Activated B cell treated with CpG ODN at 0.5 μM for 24 hours (primary cell): ENCODE measurements around the gene GSE1. TPM values are rescaled to one million over a fixed set of nuclear protein-coding genes. Genes with fewer than 3 reads are reported as not detected.

ENCODE experiments used
- ATAC-seq: fragments of 200-7000 bp; cut with Tn5 transposase; one replicate; pipeline ENCODE4 v1.10.0; 2021; ENCODE audit warnings: low read depth, mild to moderate bottlenecking, moderate library complexity
- CTCF ChIA-PET: fragments of 350-600 bp; sonication (Branson Sonifier 250); formaldehyde crosslinking; loops from one replicate; lab custom pipeline; 2021; ENCODE audit warnings: antibody characterized with exemption; lab: Charles Lee
- POLR2A ChIA-PET: fragments of 350-600 bp; sonication (Branson Sonifier 250); formaldehyde crosslinking; loops from one replicate; lab custom pipeline; 2021; ENCODE audit warnings: antibody characterized with exemption; lab: Charles Lee
- DNase-seq: peaks from one replicate; pipeline ENCODE4 v3.0.0; 2022
- H3K27ac Mint-ChIP-seq: one replicate; pipeline ENCODE4 v1.8.0; 2020; ENCODE audit warnings: mixed read lengths
- H3K27me3 Mint-ChIP-seq: one replicate; pipeline ENCODE4 v1.8.0; 2021; ENCODE audit warnings: mixed read lengths
- H3K36me3 Mint-ChIP-seq: one replicate; pipeline ENCODE4 v1.8.0; 2021; ENCODE audit warnings: low read depth, mixed read lengths
- H3K4me1 Mint-ChIP-seq: one replicate; pipeline ENCODE4 v1.8.0; 2021; ENCODE audit warnings: mixed read lengths
- H3K4me3 Mint-ChIP-seq: one replicate; pipeline ENCODE4 v1.8.0; 2020; ENCODE audit warnings: mild to moderate bottlenecking, mixed read lengths
- H3K9me3 Mint-ChIP-seq: one replicate; pipeline ENCODE4 v1.8.0; 2020; ENCODE audit warnings: mixed read lengths
- intact Hi-C: fragments of 100-400 bp; cut with micrococcal nuclease; formaldehyde crosslinking; loops from one replicate; pipeline ENCODE4 v1.15.1; 2024
- total RNA-seq: library from RNA; stranded (reverse); gene quantifications from 2 replicates; pipeline ENCODE4 v1.2.3, GENCODE V29; 2022
- TF ChIP-seq, protein P1 (sequence below): fragments of 200-600 bp; IDR thresholded peaks from one replicate; pipeline ENCODE4 v1.8.0; 2022; ENCODE audit warnings: antibody characterized with exemption, mild to moderate bottlenecking

Gene GSE1
- total RNA-seq, 1 donor from 2014 or later: 48.3 TPM

DNA sequence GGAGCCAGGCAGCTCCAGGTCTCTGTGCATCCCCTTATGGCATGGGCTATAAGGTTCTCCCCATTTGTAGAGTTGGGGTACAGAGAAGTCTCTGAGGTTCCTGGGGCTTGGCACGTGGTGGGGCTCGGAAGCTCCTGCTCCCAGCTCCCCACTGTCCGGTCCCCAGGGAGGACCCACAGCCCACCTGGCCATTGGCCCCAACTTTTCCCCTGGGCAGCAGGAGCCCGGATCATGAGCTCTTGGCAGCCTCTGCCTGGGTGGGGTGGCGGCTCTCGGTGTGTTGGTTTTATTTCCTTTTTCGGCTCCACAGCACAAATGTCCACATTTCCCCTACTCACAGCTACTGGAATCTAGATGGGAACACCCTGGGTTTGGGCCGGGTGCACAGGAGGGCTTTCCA lies 30.5 kb downstream of the GSE1 start:
- no peak overlapping the region for H3K27ac Mint-ChIP-seq
- no peaks in the 10 kb centered on the region for H3K9me3 Mint-ChIP-seq
- H3K4me3 Mint-ChIP-seq: no peak overlapping the region
- ATAC-seq: no peak
- TF ChIP-seq, protein P1, sequence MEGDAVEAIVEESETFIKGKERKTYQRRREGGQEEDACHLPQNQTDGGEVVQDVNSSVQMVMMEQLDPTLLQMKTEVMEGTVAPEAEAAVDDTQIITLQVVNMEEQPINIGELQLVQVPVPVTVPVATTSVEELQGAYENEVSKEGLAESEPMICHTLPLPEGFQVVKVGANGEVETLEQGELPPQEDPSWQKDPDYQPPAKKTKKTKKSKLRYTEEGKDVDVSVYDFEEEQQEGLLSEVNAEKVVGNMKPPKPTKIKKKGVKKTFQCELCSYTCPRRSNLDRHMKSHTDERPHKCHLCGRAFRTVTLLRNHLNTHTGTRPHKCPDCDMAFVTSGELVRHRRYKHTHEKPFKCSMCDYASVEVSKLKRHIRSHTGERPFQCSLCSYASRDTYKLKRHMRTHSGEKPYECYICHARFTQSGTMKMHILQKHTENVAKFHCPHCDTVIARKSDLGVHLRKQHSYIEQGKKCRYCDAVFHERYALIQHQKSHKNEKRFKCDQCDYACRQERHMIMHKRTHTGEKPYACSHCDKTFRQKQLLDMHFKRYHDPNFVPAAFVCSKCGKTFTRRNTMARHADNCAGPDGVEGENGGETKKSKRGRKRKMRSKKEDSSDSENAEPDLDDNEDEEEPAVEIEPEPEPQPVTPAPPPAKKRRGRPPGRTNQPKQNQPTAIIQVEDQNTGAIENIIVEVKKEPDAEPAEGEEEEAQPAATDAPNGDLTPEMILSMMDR: no peak
- no peaks in the 10 kb centered on the region for H3K27me3 Mint-ChIP-seq
- H3K4me1 Mint-ChIP-seq: peaks cover 5% of the 10 kb centered on the region
- ChIA-PET CTCF (interaction anchor here (1.0 kb wide), 1 partner anchor 28 kb away, joined by 3 read pairs; no protein-coding TSS in a partner anchor), POLR2A (no interaction called here)
- H3K36me3 Mint-ChIP-seq: peaks cover 20% of the 10 kb centered on the region
- no peak for DNase-seq
- intact Hi-C loops: no loop called here

DNA sequence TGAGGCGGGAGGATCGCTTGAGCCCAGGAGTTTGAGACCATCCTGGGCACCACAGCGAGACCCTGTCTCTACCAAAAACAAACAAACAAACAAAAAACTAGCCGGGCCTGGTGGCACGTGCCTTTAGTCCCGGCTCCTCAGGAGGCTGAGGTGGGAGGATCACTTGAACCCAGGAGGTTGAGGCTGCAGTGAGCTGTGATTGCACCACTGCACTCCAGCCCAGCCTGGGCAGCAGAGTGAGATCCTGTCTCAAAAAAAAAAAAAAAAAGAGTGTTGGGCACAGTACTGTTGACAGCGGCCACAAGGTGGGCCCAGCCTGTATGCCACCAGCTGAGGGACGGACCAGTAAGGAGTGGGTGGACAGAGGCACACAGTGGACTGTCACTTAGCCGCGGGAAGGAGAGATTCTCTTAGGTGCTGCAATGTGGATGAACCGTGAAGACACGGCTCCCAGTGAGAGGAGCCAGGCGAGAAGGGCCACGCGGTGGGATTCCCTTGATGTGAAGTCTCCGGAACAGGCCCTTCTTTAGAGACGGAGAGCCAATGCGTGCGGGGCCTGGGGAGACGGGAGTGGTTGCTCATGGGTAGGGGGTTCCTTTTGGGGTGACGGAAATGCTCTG lies 31.1 kb downstream of the GSE1 start:
- H3K9me3 Mint-ChIP-seq: no peaks in the 10 kb centered on the region
- no peaks in the 10 kb centered on the region for H3K27me3 Mint-ChIP-seq
- TF ChIP-seq, protein P1: no peak
- peaks cover 7% of the 10 kb centered on the region for H3K4me1 Mint-ChIP-seq
- H3K27ac Mint-ChIP-seq: no peak overlapping the region
- CTCF ChIA-PET: interaction anchor here (1.0 kb wide), 1 partner anchor 28 kb away, joined by 3 read pairs; no protein-coding TSS in a partner anchor
- no peak for DNase-seq
- peaks cover 24% of the 10 kb centered on the region for H3K36me3 Mint-ChIP-seq
- intact Hi-C loops: no loop called here
- POLR2A ChIA-PET: no interaction called here
- no peak for ATAC-seq
- H3K4me3 Mint-ChIP-seq: no peak overlapping the region

DNA sequence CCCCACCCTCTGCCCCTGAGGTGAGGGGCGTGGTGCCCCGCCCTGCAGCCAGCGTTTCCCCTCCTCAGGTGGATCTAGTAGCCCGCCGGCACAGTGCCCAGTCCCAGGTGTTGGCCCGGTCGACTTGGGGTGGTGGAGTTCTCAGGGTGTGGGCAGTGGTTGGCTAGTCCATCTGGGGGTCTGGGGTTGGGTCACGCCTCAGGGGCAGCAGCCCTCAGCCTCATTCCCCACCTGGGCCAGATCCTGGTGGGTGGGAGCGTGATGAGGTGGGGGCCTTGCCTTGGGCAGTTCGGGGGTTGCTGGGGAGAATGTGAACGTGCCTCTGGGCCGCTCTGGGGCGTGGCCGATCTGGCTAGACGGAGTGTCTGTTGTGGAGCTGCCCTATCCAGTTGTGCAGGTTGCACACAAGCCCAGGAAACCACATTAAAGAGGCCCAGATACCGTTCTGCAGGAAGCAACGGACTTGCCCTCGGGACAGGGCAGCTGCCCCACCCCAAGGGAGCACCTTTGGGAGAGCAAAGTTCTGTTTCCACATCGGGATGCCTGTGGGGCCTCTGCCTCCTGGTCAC lies 32.0 kb downstream of the GSE1 start:
- ATAC-seq (no peak), DNase-seq (no peak)
- no peaks in the 10 kb centered on the region for H3K27me3 Mint-ChIP-seq
- H3K9me3 Mint-ChIP-seq: no peaks in the 10 kb centered on the region
- ChIA-PET POLR2A (no interaction called here), CTCF (no interaction called here)
- TF ChIP-seq, protein P1: no peak
- peaks cover 8% of the 10 kb centered on the region for H3K4me1 Mint-ChIP-seq
- no peak overlapping the region for H3K27ac Mint-ChIP-seq
- H3K4me3 Mint-ChIP-seq: no peak overlapping the region
- intact Hi-C loops: no loop called here
- H3K36me3 Mint-ChIP-seq: peaks cover 24% of the 10 kb centered on the region

DNA sequence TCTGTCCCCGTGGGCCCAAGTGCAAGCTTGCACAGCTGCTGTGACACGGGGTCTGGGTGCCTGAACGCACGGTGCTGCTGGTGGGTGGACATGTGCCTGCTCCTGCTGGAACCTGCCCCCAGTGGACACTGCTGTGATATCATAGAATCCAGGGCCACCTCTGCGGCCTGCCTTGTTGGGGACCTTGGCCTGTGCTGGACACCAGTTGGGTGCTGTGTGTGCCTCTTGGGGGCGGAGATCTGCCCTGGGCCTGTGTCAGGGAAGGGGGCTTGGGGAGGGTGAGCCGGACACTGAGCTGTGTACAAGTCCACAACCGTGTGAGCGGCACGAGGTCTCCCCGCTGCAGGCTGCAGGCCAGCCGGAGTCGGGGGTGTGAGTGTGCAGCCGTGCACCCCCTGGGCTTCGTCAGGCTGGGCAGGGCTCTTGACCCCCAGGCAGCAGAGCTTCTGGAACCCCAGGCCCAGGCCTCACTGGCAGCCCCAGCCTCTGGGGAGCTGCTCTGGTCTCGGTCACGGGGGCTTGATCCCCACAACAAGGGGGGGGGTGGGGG lies 33.3 kb downstream of the GSE1 start:
- no peaks in the 10 kb centered on the region for H3K27me3 Mint-ChIP-seq
- ChIA-PET POLR2A (no interaction called here), CTCF (no interaction called here)
- H3K27ac Mint-ChIP-seq: no peak overlapping the region
- ATAC-seq (no peak), DNase-seq (no peak)
- H3K4me1 Mint-ChIP-seq: peaks cover 8% of the 10 kb centered on the region
- intact Hi-C loops: no loop called here
- peaks cover 24% of the 10 kb centered on the region for H3K36me3 Mint-ChIP-seq
- H3K4me3 Mint-ChIP-seq: no peak overlapping the region
- TF ChIP-seq, protein P1: no peak
- no peaks in the 10 kb centered on the region for H3K9me3 Mint-ChIP-seq

DNA sequence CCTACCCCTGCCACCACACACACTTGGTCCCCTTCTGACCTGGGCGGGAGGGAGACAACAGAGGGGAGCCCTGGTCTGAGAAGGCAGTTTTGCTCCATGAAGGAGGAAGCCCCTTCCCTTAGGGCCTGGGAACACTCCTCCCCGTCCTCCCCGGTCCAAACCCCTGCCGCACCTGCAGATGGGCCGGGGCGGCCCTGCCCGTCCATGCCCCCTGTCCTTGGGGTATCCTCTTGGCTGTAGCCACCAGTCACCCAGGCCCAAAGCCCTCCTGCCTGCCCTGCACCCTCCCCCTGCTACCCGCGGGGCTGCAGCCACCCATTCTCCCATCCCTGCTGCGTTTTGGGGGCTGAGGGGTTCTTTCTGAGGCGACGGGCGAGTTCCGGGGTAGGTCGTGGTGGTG lies 33.9 kb downstream of the GSE1 start:
- CTCF ChIA-PET: no interaction called here
- ATAC-seq (no peak), DNase-seq (no peak)
- no peak overlapping the region for H3K4me3 Mint-ChIP-seq
- H3K9me3 Mint-ChIP-seq: no peaks in the 10 kb centered on the region
- H3K27me3 Mint-ChIP-seq: no peaks in the 10 kb centered on the region
- POLR2A ChIA-PET: no interaction called here
- intact Hi-C loops: no loop called here
- H3K36me3 Mint-ChIP-seq: peaks cover 25% of the 10 kb centered on the region
- TF ChIP-seq, protein P1: no peak
- H3K4me1 Mint-ChIP-seq: peaks cover 10% of the 10 kb centered on the region
- no peak overlapping the region for H3K27ac Mint-ChIP-seq
